GM19397 (cell line): ENCODE data around the gene NDUFAF3.
"Not testable (repeated sequence)": the region's sequence is repeated elsewhere in the genome, so short reads cannot be mapped to it uniquely, and the experiment has no call there.

Source experiments
- ATAC-seq: cut with Tn5 transposase; IDR thresholded peaks from one replicate; pipeline ENCODE4 v1.9.1; 2021; ENCODE audit warnings: mild to moderate bottlenecking, moderate library complexity; ENCODE audit not compliant: unreplicated experiment

The NDUFAF3 gene

GRCh38 chr3:48999085-48999858 lies 22.6 kb upstream of the NDUFAF3 start:
- no peak for ATAC-seq

GRCh38 chr3:49001155-49001554 lies 20.8 kb upstream of the NDUFAF3 start:
- ATAC-seq, result no peak

- ATAC-seq, result no peak
Measured at GRCh38 chr3:49004352-49005302, 17.3 kb upstream of the NDUFAF3 start.

GRCh38 chr3:49005303-49005680 lies 16.6 kb upstream of the NDUFAF3 start:
- no peak for ATAC-seq

- no peak for ATAC-seq
Measured at GRCh38 chr3:49005998-49006397, 15.9 kb upstream of the NDUFAF3 start.

- ATAC-seq, result peak; percentile 2
Measured at GRCh38 chr3:49006408-49007067, 15.4 kb upstream of the NDUFAF3 start.

- peak; percentile 87 for ATAC-seq
Measured at GRCh38 chr3:49007068-49007770, 14.7 kb upstream of the NDUFAF3 start, which contains the start of gene WDR6. WDR6 (plus strand) TSS chr3:49007391; CDS start chr3:49007432, 41 bp downstream.

- peak; percentile 38 for ATAC-seq
Measured at GRCh38 chr3:49007771-49008528, 14.0 kb upstream of the NDUFAF3 start.

- not testable (repeated sequence) for ATAC-seq
Measured at GRCh38 chr3:49008627-49009026, 13.3 kb upstream of the NDUFAF3 start.

GRCh38 chr3:49009396-49009795 lies 12.5 kb upstream of the NDUFAF3 start:
- no peak for ATAC-seq

GRCh38 chr3:49012441-49013017 lies 9.4 kb upstream of the NDUFAF3 start:
- no peak for ATAC-seq

- ATAC-seq, result no peak
Measured at GRCh38 chr3:49013113-49013737, 8.7 kb upstream of the NDUFAF3 start.

- no peak for ATAC-seq
Measured at GRCh38 chr3:49013738-49014660, 7.9 kb upstream of the NDUFAF3 start.

- no peak for ATAC-seq
Measured at GRCh38 chr3:49015072-49015471, 6.8 kb upstream of the NDUFAF3 start.

- ATAC-seq, result no peak
Measured at GRCh38 chr3:49015765-49016164, 6.2 kb upstream of the NDUFAF3 start.

GRCh38 chr3:49016414-49017228 lies 5.3 kb upstream of the NDUFAF3 start:
- ATAC-seq, result no peak
